Measurements from ENCODE around the gene SLC39A6.
A peak's percentile ranks its signal among the peaks of the same experiment; 100 is the strongest.
"Not testable (repeated sequence)": the region's sequence is repeated elsewhere in the genome, so short reads cannot be mapped to it uniquely, and the experiment has no call there.

SLC39A6 gene, protein sequence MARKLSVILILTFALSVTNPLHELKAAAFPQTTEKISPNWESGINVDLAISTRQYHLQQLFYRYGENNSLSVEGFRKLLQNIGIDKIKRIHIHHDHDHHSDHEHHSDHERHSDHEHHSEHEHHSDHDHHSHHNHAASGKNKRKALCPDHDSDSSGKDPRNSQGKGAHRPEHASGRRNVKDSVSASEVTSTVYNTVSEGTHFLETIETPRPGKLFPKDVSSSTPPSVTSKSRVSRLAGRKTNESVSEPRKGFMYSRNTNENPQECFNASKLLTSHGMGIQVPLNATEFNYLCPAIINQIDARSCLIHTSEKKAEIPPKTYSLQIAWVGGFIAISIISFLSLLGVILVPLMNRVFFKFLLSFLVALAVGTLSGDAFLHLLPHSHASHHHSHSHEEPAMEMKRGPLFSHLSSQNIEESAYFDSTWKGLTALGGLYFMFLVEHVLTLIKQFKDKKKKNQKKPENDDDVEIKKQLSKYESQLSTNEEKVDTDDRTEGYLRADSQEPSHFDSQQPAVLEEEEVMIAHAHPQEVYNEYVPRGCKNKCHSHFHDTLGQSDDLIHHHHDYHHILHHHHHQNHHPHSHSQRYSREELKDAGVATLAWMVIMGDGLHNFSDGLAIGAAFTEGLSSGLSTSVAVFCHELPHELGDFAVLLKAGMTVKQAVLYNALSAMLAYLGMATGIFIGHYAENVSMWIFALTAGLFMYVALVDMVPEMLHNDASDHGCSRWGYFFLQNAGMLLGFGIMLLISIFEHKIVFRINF

DNA sequence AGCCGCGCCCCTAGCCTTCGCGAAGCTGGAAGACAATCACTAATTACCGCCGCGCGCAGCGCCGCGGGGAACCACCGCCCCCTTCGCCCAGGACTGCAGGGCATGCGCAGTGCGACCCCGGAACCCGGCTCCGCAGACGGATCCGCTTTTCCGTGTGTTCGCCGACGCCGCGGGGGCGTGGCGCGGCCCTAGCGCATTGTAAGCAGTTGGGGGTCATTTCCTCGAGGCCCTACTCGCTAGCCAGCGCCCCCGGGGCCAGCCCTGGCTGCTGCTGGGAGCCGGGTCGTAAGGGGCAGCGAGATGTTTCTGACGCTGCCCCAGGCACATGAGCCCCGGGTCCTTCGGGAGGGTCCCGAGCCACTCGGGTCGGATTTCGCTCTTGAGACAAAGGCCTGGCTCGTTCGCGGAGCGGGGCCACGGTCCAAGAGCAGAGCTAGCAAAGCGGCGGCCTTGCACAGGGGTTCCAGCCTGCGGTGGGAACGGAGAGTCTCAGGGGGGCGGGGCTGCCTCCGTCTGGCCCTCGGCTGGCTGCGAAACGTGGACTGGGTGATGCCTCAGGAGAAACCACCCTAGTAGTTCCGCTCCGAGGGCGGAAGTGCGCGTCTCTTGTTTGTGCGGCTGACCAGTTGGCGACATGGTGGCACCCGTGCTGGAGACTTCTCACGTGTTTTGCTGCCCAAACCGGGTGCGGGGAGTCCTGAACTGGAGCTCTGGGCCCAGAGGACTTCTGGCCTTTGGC is at the start of gene SLC39A6, which contains the start of gene ELP2:
Gene SLC39A6 (minus strand): TSS at position 41 of the 739 bp plus-strand sequence. CDS start 2,333 bp downstream, outside the sequence.
Gene ELP2 (plus strand): TSS at position 600 of the 739 bp plus-strand sequence. CDS start 35 bp downstream, at position 635.
- peak; percentile 93 to 94 for DNase-seq (ENCODE audit: low read depth in 2 of 2)

DNA sequence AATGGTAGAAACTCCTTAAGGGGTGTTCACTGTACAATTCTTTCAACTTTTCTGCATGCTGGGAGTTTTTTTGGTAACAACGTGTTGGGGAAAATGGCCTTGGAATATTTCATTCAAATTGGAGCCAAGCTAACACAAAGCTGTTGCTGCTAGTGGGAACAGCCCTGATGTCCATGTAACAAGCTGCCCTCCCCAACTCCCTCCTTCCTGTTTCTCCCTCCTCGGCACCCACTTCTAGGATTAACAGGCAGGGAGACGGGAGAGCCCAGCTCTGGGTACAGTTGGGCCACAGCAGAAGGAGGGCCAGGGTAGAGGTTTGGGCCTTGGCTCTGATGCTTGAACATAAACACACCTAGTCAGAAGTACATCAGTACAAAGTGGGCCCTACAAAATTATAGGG is 48.8 kb upstream of the SLC39A6 start:
- no peak for DNase-seq (ENCODE audit: low read depth in 2 of 2)

DNA sequence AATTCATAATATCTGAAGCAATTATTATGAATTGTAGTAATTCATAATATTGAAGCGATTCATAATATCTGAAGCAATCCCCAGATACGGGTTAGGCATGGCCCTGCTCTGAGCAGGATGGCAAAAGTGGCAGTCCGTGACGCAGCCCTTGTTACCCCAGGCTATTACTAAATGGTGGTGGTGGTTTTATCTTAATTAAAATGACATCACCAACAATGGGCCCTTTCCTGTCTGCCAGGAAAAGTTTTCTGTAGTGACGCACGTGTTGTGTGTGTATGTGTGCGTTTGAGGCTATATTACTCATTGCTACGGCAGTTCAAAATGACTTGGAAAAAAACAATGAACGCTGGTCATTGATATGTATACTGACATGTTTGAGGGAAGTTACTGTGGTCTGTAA is 47.6 kb upstream of the SLC39A6 start:
- no peak for DNase-seq (ENCODE audit: low read depth in 2 of 2)

DNA sequence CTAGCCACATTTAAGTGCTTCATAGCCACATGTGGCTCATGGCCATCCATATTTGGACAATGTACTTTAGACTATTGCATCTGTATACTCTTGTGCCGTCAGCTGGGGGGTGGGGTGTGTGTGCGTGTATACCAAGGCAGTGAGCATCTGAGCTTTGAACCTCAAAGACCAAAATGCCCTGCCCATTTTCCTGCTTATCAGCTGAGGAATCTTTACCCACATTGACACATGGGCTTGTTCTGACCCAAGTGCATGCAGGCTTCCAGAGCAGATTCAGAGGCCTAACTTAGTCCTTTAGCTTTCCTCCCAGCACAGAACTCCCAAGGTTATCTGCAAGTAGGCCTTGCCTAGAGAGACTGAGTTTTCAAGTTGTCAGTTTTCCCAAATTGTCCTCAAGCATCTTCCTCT is 47.0 kb upstream of the SLC39A6 start:
- DNase-seq (ENCODE audit: low read depth in 2 of 2), result no peak

DNA sequence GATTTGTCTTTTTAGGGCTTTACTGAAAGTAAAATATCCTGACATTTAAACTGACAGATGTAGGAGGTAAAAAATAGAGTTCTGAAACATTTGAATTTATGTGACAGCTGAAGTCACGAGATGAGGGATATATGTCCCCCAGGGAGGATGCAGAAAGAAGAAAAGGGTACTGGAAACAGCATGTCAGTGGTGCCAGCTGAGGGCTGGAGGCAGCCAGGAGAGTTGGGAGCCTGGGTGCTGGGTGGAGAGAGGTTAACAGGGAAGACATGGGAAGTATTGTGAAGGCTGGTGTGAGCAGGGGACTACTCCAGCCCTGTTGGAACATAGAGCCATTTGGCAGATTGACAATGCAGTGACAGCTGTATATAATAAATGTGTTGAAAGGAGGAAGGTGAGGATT is 46.3 kb upstream of the SLC39A6 start:
- DNase-seq (ENCODE audit: low read depth in 2 of 2), result no peak

DNA sequence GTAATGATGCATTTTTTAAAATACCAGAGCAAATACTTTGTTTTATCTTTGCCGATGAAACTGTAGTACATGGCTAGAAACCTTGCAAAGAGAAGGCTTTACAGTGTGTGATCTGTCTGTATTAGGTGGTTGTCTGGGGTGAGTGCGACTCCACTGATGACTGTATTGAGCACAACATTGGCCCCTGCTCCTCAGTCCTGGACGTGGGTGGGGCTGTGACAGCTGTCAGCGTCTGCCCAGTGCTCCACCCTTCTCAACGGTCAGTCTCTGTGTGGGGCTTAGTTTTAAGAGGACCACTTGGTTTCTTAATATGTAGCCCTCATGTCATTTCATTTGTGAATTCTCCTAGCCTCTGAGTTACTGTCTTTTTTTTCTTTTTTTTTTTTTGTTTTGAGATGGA is 40.8 kb upstream of the SLC39A6 start:
- DNase-seq (ENCODE audit: low read depth in 2 of 2), result no peak

DNA sequence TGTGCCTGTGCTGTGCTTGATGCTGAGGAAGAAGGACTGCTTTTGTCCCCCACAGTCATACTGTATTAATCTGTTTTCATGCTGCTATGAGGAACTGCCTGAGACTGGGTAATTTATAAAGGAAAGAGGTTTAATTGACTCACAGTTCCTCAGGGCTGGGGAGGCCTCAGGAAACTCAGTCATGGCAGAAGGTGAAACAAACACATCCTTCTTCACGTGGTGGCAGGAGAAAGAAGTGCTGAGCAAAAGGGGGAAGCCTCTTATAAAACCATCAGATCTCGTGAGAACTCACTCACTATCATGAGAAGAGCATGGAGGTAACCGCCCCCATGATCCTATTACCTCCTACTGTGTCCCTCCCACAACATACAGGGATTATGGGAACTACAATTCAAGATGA is 39.2 kb upstream of the SLC39A6 start:
- not testable (repeated sequence) for DNase-seq (ENCODE audit: low read depth in 2 of 2)

DNA sequence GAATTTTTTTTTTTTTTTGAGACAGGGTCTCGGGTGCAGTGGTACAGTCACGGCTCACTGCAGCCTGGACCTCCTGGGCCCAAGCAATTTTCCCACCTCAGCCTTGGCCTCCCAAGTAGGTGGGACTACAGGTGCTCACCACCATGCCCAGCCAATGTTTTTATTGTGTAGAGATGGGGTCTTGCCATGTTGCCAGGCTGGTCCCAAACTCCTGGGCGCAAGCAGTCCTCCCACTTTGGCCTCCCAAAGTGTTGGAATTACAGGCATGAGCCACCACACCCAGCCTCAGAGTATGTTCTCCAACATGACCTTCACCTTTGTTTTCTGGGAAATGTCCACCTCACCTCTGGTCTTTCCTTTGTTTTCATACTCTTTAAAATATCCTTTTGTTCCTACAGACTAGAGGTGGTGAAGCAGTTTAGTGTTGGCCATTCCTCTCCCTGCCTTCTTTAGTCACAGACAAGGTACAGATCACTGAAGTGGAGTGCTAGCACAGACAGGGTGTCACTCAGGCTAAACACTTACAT is 38.6 kb upstream of the SLC39A6 start:
- no peak for DNase-seq (ENCODE audit: low read depth in 2 of 2)

DNA sequence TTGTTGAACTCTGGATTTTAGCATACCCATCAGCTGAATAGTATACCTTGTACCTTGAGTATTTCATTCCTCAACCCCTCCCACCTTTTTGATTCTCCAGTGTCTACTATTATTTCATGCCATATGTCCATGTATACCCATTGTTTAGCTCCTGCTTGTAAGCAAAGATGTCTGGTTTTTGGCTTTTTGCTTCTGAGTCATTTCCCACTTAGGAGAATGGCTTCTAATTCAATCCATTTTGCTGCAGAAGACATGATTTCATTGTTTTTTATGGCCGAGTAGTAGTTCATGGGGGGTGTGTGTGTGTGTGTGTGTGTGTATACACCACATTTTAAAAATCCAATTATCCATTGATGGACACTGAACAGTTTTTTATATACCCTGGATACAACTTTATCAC is 33.8 kb upstream of the SLC39A6 start:
- DNase-seq (ENCODE audit: low read depth in 2 of 2), result no peak

DNA sequence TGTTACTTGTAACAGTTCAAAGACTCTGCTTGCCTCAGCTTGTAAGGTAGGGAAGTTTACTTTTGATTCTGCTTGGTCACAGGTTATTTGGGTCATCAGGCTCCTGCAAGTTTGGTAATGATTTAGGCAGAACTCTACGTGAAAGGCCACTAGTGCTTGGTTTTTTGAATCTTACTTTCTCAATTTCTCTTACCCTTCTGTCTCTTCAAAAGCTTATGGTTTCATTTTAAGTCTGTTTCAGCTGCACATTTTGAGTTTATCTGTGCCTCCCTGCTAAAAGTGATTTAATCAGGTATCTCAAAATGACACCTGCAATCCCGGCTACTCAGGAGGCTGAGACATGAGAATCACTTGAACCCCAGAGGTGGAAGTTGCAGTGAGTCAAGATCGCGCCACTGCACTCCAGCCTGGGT is 31.8 kb upstream of the SLC39A6 start:
- no peak for DNase-seq (ENCODE audit: low read depth in 2 of 2)

DNA sequence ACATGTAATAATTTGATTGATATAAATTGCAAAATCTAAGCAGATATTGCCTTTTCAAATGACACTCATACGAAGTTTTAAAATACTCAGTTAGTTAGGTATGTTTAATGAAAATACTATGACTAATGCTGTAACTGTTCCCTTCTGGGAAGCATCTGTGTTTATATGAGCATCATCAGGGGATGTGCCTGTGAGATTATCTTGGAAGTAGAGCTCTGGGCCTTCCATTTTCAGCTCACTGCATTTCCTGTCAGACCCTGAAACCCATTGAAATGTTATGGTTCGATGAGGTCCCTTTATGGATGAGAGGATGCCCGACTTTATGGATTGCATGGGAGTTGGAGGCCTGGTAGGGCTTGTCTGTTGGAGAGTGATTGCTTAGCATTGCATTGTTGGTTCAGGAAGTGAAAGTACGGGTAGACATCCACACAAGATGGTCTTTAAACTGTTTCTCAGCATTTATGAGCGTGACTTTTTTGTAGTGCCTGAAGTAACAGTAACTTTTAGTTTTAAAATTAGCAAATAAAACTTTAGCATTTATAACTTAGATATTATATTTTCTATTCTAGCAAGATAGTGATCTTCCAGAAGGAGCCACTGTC is 29.2 kb upstream of the SLC39A6 start:
- no peak for DNase-seq (ENCODE audit: low read depth in 2 of 2)

DNA sequence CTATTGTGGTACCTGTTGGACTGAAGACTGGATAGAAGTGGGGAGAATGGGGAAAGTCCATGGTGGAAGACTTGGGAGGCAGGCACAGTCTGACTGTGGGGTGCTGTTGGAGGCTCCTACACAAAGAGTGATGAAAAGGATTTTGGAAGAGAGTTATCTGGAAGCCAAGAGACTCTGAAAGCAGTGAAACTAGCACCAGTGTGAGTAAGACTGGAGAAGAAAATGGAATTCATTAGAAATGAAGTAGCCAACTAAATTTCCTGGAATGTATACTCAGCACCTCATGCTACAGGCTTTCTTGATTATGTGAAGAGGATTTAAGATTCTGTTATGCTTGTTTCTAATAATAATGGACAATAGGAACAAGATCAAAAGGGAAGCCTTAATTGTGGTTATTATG is 28.3 kb upstream of the SLC39A6 start:
- DNase-seq (ENCODE audit: low read depth in 2 of 2), result no peak

DNA sequence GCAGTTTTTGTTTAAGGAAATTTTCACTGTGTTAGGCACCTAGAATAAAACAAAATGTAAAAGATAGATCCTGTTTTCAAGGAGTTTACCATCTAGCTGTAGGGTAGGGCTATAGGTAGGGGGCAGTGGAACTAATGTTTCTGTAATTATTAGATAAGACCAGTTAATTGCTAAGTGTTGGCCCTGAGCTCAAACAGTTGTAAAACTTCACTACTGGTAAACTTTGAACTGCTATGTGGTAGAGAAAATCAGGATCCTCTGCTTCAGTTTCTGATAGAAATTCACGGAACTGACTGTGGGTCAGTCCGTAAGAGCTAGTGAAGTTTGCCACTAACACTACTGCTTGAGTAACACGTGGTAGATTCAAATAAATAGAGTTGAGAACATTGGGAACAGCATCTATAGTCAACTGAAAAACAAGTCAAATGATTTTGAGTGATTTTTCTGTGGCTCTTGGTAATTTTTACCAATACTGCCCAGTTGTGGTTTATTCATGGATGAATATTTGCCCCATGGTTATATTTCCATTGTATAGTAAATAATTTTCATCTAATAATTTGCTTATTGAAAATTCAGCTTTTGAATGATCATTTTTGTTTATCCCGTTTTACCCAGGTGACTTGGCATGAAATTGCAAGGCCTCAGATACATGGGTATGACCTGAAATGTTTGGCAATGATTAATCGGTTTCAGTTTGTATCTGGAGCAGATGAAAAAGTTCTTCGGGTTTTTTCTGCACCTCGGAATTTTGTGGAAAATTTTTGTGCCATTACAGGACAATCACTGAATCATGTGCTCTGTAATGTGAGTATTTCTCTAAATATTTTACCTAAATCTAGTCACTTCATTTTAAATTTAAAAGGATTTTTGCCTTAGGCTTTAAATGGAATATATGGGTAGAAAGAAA is 27.0 kb upstream of the SLC39A6 start:
- no peak for DNase-seq (ENCODE audit: low read depth in 2 of 2)

DNA sequence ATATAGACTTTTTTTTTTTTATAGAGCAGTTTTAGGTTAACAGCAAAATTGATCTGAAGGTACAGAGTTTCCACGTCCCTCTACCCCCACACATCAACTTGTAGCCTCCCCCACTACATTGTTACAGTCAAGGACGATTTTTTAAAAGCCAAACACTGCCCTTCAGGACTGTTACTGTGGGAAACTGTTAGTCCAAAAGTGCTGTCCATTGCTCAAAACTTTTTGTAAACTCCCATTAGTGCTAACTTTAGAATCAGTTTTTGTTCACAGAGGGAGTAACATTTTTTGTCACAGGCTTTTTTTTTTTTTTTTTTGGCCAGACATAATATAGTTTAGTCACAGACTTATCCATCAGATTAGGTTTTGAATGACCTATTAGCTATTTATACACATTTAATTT is 24.6 kb upstream of the SLC39A6 start:
- DNase-seq (ENCODE audit: low read depth in 2 of 2), result no peak

DNA sequence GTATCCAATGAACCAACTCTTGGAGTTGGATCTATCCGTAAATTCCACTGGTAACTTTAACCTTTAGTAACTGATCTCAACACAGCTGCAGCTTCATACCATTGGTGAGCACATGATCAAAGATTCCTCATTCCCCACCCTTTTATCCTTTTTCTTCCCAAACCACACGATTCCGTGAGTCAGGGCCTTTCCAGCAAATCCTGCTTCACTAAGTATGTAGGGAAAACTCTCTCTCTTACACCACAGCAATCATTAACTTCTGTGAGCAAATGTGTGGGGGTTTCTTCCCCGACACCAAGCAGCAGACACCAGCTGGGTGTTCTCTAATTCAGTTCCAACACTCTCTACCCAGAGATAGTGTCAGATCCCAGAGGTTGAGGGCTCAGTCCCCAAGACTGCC is 24.1 kb upstream of the SLC39A6 start:
- no peak for DNase-seq (ENCODE audit: low read depth in 2 of 2)

DNA sequence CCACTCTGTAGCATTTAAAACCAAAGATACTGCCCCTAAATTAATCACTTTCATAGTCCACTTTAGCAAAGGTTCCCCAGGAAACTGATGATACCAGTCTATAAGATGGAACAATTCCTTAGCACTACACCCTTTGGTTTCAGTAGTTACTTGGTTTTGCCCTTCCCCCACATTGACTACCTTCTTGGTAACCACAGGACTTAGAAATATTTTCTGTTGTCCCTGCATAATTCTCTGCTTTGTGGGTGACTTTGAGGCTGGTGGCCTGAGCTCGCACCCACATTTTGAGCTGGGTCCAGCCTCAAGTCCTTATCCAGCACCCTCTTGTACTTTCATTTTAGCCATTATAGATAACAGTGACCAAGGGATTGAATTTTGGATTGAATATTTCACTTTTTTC is 23.6 kb upstream of the SLC39A6 start:
- DNase-seq (ENCODE audit: low read depth in 2 of 2), result no peak

DNA sequence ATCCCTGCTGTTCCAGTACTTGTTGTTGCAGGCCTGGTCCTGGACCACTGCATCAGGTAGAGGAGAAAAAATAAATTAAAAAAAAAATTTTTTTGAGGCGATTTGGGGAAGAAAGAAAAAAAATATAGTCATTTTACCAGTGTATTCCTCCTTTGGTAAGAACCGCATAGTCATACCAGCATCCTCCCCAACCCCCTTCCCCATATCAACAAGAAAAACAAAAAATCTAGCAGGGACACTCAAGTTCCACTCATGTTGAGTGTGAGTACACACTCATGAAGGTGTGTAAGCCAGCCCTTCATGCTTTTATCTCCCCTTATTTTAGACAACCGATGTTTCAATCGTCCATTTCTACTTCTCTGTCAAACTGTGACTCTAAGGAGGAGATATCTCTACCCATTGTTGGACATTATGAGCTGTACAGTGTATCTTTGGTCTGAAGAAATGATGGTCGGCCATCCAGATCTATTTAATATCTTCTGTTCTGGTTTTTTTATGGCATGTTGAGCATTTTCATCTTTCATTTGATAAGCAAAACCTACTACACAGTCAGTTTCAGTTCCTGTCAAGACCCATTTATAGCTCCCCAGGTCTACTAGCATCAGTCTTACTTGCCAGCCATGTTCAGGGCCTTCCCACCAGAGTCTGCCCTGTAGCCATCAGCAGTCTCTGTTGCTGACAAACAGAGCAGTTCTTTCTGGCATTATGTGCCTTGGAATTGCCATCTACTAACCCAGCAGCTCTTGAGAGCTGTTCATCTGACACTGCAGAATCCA is 20.6 kb upstream of the SLC39A6 start:
- no peak for DNase-seq (ENCODE audit: low read depth in 2 of 2)

DNA sequence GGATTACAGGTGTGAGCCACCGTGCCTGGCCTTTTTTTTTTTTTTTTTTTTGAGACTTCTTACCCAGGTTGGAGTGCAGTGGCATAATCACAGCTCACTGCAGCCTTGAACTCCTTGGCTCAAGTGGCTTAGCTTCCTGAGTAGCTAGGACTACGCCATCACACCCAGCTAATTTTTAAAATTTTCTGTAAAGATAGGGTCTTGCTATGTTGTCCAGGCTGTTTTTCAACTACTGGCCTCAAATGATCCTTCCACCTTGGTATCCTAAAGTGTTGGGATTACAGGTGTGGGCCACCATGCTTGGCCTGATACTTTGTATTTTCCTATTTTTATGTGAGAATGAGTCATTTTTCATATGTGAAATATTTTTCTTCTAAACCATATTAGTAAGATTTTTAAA is 14.3 kb upstream of the SLC39A6 start:
- no peak for DNase-seq (ENCODE audit: low read depth in 2 of 2)

DNA sequence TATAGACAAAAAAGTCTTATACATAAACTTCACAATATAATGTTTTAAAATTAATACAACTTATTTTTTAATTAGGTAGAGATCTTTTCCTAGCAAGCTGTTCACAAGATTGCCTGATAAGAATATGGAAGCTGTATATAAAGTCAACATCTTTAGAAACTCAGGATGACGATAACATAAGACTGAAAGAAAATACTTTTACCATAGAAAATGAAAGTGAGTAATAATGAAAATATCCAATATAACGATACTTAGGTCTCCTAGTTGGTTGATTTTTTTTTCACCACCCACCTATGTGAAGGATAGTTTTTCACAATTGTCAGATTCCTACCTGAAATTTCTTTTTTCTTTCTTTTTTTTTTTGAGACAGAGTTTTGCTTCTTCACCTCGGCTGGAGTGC is 13.6 kb upstream of the SLC39A6 start:
- DNase-seq (ENCODE audit: low read depth in 2 of 2), result no peak

DNA sequence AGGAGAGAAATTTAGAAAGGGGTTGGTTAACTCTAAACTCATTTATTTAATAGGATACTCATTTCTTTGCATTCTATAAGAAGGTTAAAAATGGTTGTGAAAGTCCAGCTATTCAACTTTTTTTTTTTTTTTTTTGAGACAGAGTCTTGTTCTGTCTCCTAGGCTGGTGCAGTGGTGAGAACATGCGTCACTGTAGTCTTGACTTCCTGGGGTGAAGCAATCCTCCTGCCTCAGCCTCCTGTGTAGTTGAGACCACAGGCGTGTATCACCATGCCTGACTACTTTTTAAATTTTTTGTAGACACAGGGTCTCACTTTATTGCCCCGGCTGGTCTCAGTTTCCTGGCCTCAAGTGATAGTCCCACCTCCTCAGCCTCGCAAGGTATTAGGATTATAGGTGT is 12.4 kb upstream of the SLC39A6 start:
- DNase-seq (ENCODE audit: low read depth in 2 of 2), result no peak

Measured in stimulated activated CD8-positive, alpha-beta memory T cell treated with anti-CD3 and anti-CD28 coated beads, Interleukin-2, amount 100 ng/mL, for 48 hours (primary cell).